Spleen (tissue), 11 donors: ENCODE measurements around the gene AIRE. TPM values are rescaled to one million over a fixed set of nuclear protein-coding genes. Genes with fewer than 3 reads are reported as not detected.

ENCODE experiments used
- DNase-seq: peaks from one replicate; pipeline ENCODE4 v3.0.0-alpha.2; 2020
- H3K27ac ChIP-seq, 8 donors: fragments of 200-600 bp; sonication (generic) in 7 of 8; 1 replicate in 4 of 8; 2 replicates in 4 of 8; pipeline versions ENCODE4 v1.5.0 to v1.8.0; 2016 to 2021; ENCODE audit warnings: inconsistent platforms in 4 of 8, mild to moderate bottlenecking in 4 of 8, moderate library complexity in 1 of 8
- H3K27me3 ChIP-seq, 7 donors: fragments of 200-600 bp; sonication (generic) in 6 of 7; replicated peaks in 1 of 7; 1 replicate in 4 of 7; 2 replicates in 3 of 7; pipeline versions ENCODE4 v1.5.0 to v1.8.0; 2016 to 2021; ENCODE audit warnings: inconsistent platforms in 3 of 7, mild to moderate bottlenecking in 1 of 7
- H3K36me3 ChIP-seq, 6 donors: fragments of 200-600 bp; sonication (generic) in 5 of 6; 1 replicate in 4 of 6; 2 replicates in 2 of 6; pipeline versions ENCODE4 v1.5.0 to v1.8.0; 2016 to 2021; ENCODE audit warnings: inconsistent platforms in 2 of 6
- H3K4me1 ChIP-seq, 6 donors: fragments of 200-600 bp; sonication (generic) in 5 of 6; 1 replicate in 3 of 6; 2 replicates in 3 of 6; pipeline versions ENCODE4 v1.5.0 to v1.8.0; 2016 to 2021; ENCODE audit warnings: inconsistent platforms in 3 of 6
- H3K4me3 ChIP-seq, 8 donors: fragments of 200-600 bp; sonication (generic) in 7 of 8; 1 replicate in 4 of 8; 2 replicates in 4 of 8; pipeline versions ENCODE4 v1.5.0 to v1.8.0; 2016 to 2021; ENCODE audit warnings: inconsistent platforms in 4 of 8, mild to moderate bottlenecking in 4 of 8, moderate library complexity in 2 of 8
- H3K9me3 ChIP-seq, 8 donors: fragments of 200-600 bp; sonication (generic) in 7 of 8; 1 replicate in 4 of 8; 2 replicates in 4 of 8; pipeline versions ENCODE4 v1.5.0 to v1.8.0; 2016 to 2021; ENCODE audit warnings: inconsistent platforms in 4 of 8
- CTCF ChIP-seq, 11 experiments: fragments of 200-600 bp in 7 of 11; fragments of 450-650 bp in 4 of 11; sonication (generic) in 4 of 11; IDR thresholded peaks in 8 of 11; conservative IDR thresholded peaks in 3 of 11; 1 replicate in 7 of 11; 2 replicates in 4 of 11; pipeline versions ENCODE4 v1.4.0 to v1.8.0; 2016 to 2021; ENCODE audit warnings: antibody characterized with exemption in 11 of 11, inconsistent platforms in 4 of 11, mild to moderate bottlenecking in 1 of 11
- POLR2A ChIP-seq, 3 donors: fragments of 450-650 bp; IDR thresholded peaks; one replicate each; pipeline ENCODE4 v1.5.1; 2017; ENCODE audit warnings: antibody characterized with exemption in 3 of 3, mild to moderate bottlenecking in 1 of 3
- POLR2AphosphoS5 ChIP-seq, 3 donors: sonication (generic); formaldehyde crosslinking; IDR thresholded peaks; one replicate each; pipeline ENCODE4 v1.5.1; 2017; ENCODE audit warnings: antibody characterized with exemption in 3 of 3
- WGBS, 5 donors: extraction: QIAGEN DNeasy Blood & Tissue Kit in 3 of 5; methylation state at CpG; one replicate each; pipeline versions ENCODE4 v1.1.5 to v1.1.7; 2013 to 2018; 5-methylcytosine and 5-hydroxymethylcytosine counted together
- intact Hi-C: fragments of 100-400 bp; cut with DNase I; formaldehyde crosslinking; loops from one replicate; pipeline ENCODE4 v1.15.0; 2023; ENCODE audit warnings: low total_unique reads
- polyA plus RNA-seq, 3 donors: library from polyadenylated mRNA; stranded (reverse); fragments of 200-250 nt; gene quantifications; one replicate each; pipeline ENCODE4 v1.2.1, GENCODE V29; 2013
- total RNA-seq, 7 donors: library from RNA; depleted of rRNA in 3 of 7; stranded (reverse); fragments of >200 nt in 3 of 7; fragmentation: NEBNext Ultra II Directional in 4 of 7; extraction: Animal tissue kit (Norgen Biotek cat#: 25700) in 4 of 7; gene quantifications; one replicate each; pipeline versions ENCODE4 v1.1.0 to v1.2.1, GENCODE V29; 2016 to 2021
- donor health status: healthy with polysubstance abuse.
- donor health status: DM: no; HTN: no; CAD: no; lungs with moderate emphysema.
- donor health status: DM: no; HTN: no; CAD: no.
- donor health status: Bipolar disorder and iron deficiency.
- donor health status: healthy.
- donor health status: DM: no; HTN: no; CAD: no.
- donor health status: DM: yes; HTN: yes; CAD: no.

The AIRE gene
- total and polyA plus RNA-seq, 10 donors: 0.08 to 0.16 (median 0.10) TPM; not detected in 6

GRCh38 chr21:44314128-44314527 lies 28.5 kb downstream of the AIRE start:
- Histone ChIP-seq H3K27me3 (no peaks in the 10 kb centered on the region), H3K36me3 (peaks cover 2 to 100% (median 84%) of the 10 kb centered on the region in 6 donors), H3K4me3 (no peak overlapping the region), H3K9me3 (no peaks in the 10 kb centered on the region), H3K4me1 (peaks cover 0 to 6% (median 0%) of the 10 kb centered on the region in 6 donors), H3K27ac (no peak overlapping the region)
- no peak for TF ChIP-seq POLR2AphosphoS5 (IDR thresholded peaks at IDR 0.05)
- no peak for TF ChIP-seq CTCF (IDR thresholded peaks at IDR 0.05 in 8 of 11, conservative IDR thresholded peaks at IDR 0.05 in 3 of 11)
- TF ChIP-seq POLR2A (IDR thresholded peaks at IDR 0.05): no peak
- 83 to 94% (median 90%) methylated on average over 10 to 15 of the region's 15 CpGs for WGBS, 5 donors
- intact Hi-C loops: no loop called here
- DNase-seq: no peak

GRCh38 chr21:44314561-44314960 lies 28.9 kb downstream of the AIRE start:
- Histone ChIP-seq H3K4me3 (no peak overlapping the region), H3K9me3 (no peaks in the 10 kb centered on the region), H3K27me3 (no peaks in the 10 kb centered on the region), H3K27ac (peak overlapping the region in 1 of 8 donors; percentile 14), H3K36me3 (peaks cover 2 to 100% (median 87%) of the 10 kb centered on the region in 6 donors), H3K4me1 (peaks cover 0 to 6% (median 0%) of the 10 kb centered on the region in 6 donors)
- intact Hi-C loops: no loop called here
- no peak for DNase-seq
- no peak for TF ChIP-seq CTCF (IDR thresholded peaks at IDR 0.05 in 8 of 11, conservative IDR thresholded peaks at IDR 0.05 in 3 of 11)
- no peak for TF ChIP-seq POLR2A (IDR thresholded peaks at IDR 0.05)
- TF ChIP-seq POLR2AphosphoS5 (IDR thresholded peaks at IDR 0.05): no peak
- 75 to 100% (median 91%) methylated on average over 3 to 11 of the region's 11 CpGs for WGBS, 5 donors

- intact Hi-C loops: no loop called here
- peaks cover 0 to 6% (median 0%) of the 10 kb centered on the region in 6 donors for H3K4me1 ChIP-seq
- DNase-seq: no peak
- H3K27ac ChIP-seq: peak overlapping the region in 1 of 8 donors; percentile 14
- no peak for TF ChIP-seq POLR2A (IDR thresholded peaks at IDR 0.05)
- no peak for TF ChIP-seq CTCF (IDR thresholded peaks at IDR 0.05 in 8 of 11, conservative IDR thresholded peaks at IDR 0.05 in 3 of 11)
- TF ChIP-seq POLR2AphosphoS5 (IDR thresholded peaks at IDR 0.05): no peak
- H3K9me3 ChIP-seq: no peaks in the 10 kb centered on the region
- peaks cover 2 to 100% (median 90%) of the 10 kb centered on the region in 6 donors for H3K36me3 ChIP-seq
- no peak overlapping the region for H3K4me3 ChIP-seq
- whole genome bisulfite sequencing, 5 donors: 87 to 98% (median 94%) methylated on average over 6 to 16 of the region's 16 CpGs
- no peaks in the 10 kb centered on the region for H3K27me3 ChIP-seq
These were observed 30.1 kb downstream of the AIRE start for GRCh38 chr21:44315691-44316203.

- H3K27me3 ChIP-seq: no peaks in the 10 kb centered on the region
- peaks cover 0 to 6% (median 0%) of the 10 kb centered on the region in 6 donors for H3K4me1 ChIP-seq
- intact Hi-C loops: no loop called here
- WGBS, 5 donors: 91 to 94% (median 93%) methylated on average over 13 to 27 of the region's 27 CpGs
- no peak for DNase-seq
- peaks cover 2 to 100% (median 88%) of the 10 kb centered on the region in 6 donors for H3K36me3 ChIP-seq
- no peak overlapping the region for H3K4me3 ChIP-seq
- no peaks in the 10 kb centered on the region for H3K9me3 ChIP-seq
- TF ChIP-seq CTCF (IDR thresholded peaks at IDR 0.05 in 8 of 11, conservative IDR thresholded peaks at IDR 0.05 in 3 of 11): no peak
- TF ChIP-seq POLR2AphosphoS5 (IDR thresholded peaks at IDR 0.05): peak in 1 of 3 donors; percentile 23
- H3K27ac ChIP-seq: no peak overlapping the region
These were observed 30.7 kb downstream of the AIRE start for GRCh38 chr21:44316277-44316900.
